ENCODE results near the gene NHLH1. TPM values are rescaled to one million over a fixed set of nuclear protein-coding genes. Genes with fewer than 3 reads are reported as not detected.
A peak's percentile ranks its signal among the peaks of the same experiment; 100 is the strongest.

NHLH1 gene
- total and polyA plus RNA-seq, 4 donors: 0.08 TPM; not detected in 3

DNA sequence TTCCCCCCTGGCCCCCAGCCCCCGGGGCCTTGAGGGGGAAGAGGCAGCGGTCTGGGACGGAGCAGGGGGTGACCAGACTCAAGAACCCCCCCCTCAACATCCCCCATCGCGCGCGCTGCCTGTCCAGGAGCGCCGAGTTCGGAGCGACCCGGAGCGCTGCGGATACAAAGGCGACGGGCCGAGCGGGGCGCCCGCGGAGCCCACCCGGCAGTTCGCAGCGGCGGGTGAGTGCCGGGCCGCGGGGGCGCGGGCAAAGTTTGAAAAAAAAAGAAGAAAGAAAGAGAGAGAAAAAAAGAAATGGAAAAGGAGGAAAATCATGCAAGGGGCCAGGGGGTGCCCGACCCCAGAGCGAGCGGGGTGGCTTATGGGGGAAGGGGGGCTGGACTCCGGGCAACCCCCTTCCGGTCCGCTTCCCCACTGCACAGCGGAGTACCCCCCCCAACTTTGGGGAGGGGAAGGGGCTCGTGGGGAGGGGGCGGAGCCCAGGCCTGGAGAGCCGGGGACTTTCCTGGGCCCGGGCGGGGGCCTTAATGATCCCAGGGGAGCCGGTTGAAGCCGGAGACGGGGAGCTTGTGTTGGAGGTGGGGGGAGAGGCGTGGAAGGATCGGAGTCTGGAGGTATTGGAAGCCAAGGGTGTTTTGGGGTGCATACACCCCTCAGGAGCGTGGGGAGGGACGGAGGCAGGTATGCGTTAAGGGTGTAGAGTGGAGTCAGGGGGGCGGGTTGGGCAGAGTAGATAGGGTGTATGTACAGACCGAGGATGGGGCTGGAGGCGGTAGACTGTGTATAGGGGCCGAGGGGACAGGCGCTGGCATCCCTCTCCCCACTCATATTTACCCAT, 34.0 kb downstream of the NHLH1 start:
- peaks cover 0 to 5% (median 0%) of the 10 kb centered on the region in 4 donors for H3K4me1 ChIP-seq (ENCODE audit: control insufficient read depth in 4 of 4, insufficient read depth in 4 of 4, low read length in 3 of 4)
- no peak overlapping the region for H3K27ac ChIP-seq (ENCODE audit: low read depth in 1 of 2, low read length in 2 of 2)
- TF ChIP-seq TAF1 (conservative IDR thresholded peaks at IDR 0.05) (no peak), NR2F2 (IDR thresholded peaks at IDR 0.05) (no peak), GABPA (IDR thresholded peaks at IDR 0.05 in 1 of 2, conservative IDR thresholded peaks at IDR 0.05 in 1 of 2) (no peak), RAD21 (IDR thresholded peaks at IDR 0.05) (no peak), FOXA1 (IDR thresholded peaks at IDR 0.05) (no peak), JUND (IDR thresholded peaks at IDR 0.05) (no peak), SP1 (IDR thresholded peaks at IDR 0.05) (no peak), FOXA2 (IDR thresholded peaks at IDR 0.05) (no peak), YY1 (IDR thresholded peaks at IDR 0.05) (no peak), EGR1 (IDR thresholded peaks at IDR 0.05; ENCODE audit: low read depth in 2 of 2) (no peak), HNF4A (conservative IDR thresholded peaks at IDR 0.05) (no peak), RXRA (IDR thresholded peaks at IDR 0.05) (no peak), HNF4G (IDR thresholded peaks at IDR 0.05) (no peak)
- TF ChIP-seq, protein P1, sequence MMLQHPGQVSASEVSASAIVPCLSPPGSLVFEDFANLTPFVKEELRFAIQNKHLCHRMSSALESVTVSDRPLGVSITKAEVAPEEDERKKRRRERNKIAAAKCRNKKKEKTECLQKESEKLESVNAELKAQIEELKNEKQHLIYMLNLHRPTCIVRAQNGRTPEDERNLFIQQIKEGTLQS (IDR thresholded peaks at IDR 0.05): no peak
- TF ChIP-seq, protein P2, sequence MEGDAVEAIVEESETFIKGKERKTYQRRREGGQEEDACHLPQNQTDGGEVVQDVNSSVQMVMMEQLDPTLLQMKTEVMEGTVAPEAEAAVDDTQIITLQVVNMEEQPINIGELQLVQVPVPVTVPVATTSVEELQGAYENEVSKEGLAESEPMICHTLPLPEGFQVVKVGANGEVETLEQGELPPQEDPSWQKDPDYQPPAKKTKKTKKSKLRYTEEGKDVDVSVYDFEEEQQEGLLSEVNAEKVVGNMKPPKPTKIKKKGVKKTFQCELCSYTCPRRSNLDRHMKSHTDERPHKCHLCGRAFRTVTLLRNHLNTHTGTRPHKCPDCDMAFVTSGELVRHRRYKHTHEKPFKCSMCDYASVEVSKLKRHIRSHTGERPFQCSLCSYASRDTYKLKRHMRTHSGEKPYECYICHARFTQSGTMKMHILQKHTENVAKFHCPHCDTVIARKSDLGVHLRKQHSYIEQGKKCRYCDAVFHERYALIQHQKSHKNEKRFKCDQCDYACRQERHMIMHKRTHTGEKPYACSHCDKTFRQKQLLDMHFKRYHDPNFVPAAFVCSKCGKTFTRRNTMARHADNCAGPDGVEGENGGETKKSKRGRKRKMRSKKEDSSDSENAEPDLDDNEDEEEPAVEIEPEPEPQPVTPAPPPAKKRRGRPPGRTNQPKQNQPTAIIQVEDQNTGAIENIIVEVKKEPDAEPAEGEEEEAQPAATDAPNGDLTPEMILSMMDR (IDR thresholded peaks at IDR 0.05; ENCODE audit: low read depth, low read length, missing input control): no peak
- TF ChIP-seq, protein P3, sequence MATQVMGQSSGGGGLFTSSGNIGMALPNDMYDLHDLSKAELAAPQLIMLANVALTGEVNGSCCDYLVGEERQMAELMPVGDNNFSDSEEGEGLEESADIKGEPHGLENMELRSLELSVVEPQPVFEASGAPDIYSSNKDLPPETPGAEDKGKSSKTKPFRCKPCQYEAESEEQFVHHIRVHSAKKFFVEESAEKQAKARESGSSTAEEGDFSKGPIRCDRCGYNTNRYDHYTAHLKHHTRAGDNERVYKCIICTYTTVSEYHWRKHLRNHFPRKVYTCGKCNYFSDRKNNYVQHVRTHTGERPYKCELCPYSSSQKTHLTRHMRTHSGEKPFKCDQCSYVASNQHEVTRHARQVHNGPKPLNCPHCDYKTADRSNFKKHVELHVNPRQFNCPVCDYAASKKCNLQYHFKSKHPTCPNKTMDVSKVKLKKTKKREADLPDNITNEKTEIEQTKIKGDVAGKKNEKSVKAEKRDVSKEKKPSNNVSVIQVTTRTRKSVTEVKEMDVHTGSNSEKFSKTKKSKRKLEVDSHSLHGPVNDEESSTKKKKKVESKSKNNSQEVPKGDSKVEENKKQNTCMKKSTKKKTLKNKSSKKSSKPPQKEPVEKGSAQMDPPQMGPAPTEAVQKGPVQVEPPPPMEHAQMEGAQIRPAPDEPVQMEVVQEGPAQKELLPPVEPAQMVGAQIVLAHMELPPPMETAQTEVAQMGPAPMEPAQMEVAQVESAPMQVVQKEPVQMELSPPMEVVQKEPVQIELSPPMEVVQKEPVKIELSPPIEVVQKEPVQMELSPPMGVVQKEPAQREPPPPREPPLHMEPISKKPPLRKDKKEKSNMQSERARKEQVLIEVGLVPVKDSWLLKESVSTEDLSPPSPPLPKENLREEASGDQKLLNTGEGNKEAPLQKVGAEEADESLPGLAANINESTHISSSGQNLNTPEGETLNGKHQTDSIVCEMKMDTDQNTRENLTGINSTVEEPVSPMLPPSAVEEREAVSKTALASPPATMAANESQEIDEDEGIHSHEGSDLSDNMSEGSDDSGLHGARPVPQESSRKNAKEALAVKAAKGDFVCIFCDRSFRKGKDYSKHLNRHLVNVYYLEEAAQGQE (IDR thresholded peaks at IDR 0.05): no peak
- TF ChIP-seq, protein P4, sequence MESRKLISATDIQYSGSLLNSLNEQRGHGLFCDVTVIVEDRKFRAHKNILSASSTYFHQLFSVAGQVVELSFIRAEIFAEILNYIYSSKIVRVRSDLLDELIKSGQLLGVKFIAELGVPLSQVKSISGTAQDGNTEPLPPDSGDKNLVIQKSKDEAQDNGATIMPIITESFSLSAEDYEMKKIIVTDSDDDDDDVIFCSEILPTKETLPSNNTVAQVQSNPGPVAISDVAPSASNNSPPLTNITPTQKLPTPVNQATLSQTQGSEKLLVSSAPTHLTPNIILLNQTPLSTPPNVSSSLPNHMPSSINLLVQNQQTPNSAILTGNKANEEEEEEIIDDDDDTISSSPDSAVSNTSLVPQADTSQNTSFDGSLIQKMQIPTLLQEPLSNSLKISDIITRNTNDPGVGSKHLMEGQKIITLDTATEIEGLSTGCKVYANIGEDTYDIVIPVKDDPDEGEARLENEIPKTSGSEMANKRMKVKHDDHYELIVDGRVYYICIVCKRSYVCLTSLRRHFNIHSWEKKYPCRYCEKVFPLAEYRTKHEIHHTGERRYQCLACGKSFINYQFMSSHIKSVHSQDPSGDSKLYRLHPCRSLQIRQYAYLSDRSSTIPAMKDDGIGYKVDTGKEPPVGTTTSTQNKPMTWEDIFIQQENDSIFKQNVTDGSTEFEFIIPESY (IDR thresholded peaks at IDR 0.05): no peak
- TF ChIP-seq, protein P5, sequence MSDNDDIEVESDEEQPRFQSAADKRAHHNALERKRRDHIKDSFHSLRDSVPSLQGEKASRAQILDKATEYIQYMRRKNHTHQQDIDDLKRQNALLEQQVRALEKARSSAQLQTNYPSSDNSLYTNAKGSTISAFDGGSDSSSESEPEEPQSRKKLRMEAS (IDR thresholded peaks at IDR 0.05): no peak
- H3K36me3 ChIP-seq (ENCODE audit: control insufficient read depth in 4 of 4, insufficient read depth in 3 of 4, low read depth in 1 of 4, low read length in 3 of 4): no peaks in the 10 kb centered on the region
- H3K4me3 ChIP-seq (ENCODE audit: low read depth in 1 of 3, low read length in 3 of 3): peak overlapping the region in 1 of 3 donors; percentile 43
- no peak overlapping the region for H3K9ac ChIP-seq (ENCODE audit: low read depth in 1 of 2, low read length in 2 of 2)
- DNase-seq (ENCODE audit: low spot score): no peak
- H3K9me3 ChIP-seq (ENCODE audit: control insufficient read depth in 4 of 4, low read length in 3 of 4): no peaks in the 10 kb centered on the region
- H3K27me3 ChIP-seq (ENCODE audit: control insufficient read depth in 4 of 4, insufficient read depth in 4 of 4, low read length in 3 of 4): peaks cover 0 to 7% (median 3%) of the 10 kb centered on the region in 4 donors
- WGBS: 8% methylated on average over 55 of the region's 55 CpGs

Measured in liver (tissue), 9 donors.